ENCODE measurements around the gene CSRNP3.

DNA sequence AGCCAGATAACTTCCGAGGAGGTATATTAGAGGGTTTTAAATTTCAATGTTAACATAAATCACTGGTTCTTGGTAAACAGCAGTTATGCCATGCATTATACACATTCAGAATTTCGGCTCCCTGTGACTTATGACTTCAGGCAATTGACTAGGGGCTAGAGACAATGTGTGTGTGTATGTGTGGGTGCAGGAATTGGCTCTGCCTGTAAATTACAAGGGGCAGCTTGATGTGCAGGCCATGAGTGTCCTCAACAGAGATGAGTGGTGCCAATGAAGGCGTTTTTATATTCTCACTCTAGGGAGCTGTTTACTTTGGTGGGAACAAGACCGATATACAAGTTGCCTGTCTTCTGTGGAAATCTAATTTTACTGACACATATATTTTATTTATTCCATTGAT is 161.6 kb downstream of the CSRNP3 start:
- TF ChIP-seq, protein P1, sequence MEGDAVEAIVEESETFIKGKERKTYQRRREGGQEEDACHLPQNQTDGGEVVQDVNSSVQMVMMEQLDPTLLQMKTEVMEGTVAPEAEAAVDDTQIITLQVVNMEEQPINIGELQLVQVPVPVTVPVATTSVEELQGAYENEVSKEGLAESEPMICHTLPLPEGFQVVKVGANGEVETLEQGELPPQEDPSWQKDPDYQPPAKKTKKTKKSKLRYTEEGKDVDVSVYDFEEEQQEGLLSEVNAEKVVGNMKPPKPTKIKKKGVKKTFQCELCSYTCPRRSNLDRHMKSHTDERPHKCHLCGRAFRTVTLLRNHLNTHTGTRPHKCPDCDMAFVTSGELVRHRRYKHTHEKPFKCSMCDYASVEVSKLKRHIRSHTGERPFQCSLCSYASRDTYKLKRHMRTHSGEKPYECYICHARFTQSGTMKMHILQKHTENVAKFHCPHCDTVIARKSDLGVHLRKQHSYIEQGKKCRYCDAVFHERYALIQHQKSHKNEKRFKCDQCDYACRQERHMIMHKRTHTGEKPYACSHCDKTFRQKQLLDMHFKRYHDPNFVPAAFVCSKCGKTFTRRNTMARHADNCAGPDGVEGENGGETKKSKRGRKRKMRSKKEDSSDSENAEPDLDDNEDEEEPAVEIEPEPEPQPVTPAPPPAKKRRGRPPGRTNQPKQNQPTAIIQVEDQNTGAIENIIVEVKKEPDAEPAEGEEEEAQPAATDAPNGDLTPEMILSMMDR (optimal IDR thresholded peaks at IDR 0.05 in 1 of 3, IDR thresholded peaks at IDR 0.05 in 1 of 3, conservative IDR thresholded peaks at IDR 0.05 in 1 of 3; ENCODE audit: extremely low read depth in 1 of 3, insufficient read depth in 2 of 3, low read length in 3 of 3), result no peak
- no peak for TF ChIP-seq EZH2 (IDR thresholded peaks at IDR 0.05; ENCODE audit: low read length)
